A673 (cell line): ENCODE measurements around the gene PLEKHF1. TPM values are rescaled to one million over a fixed set of nuclear protein-coding genes. Genes with fewer than 3 reads are reported as not detected.

Experiments
- BruUV-seq: library from RNA; stranded (reverse); fragments of 400-500 nt; replicated peaks from 2 replicates; lab custom pipeline; 2021; lab: Mats Ljungman, UMichigan
- CTCF ChIA-PET: fragments of 300-600 bp; sonication (Branson Sonifier 250); formaldehyde crosslinking; loops from one replicate; lab custom pipeline; 2022; ENCODE audit warnings: antibody characterized with exemption; lab: Charles Lee
- POLR2A ChIA-PET: fragments of 300-600 bp; sonication (Branson Sonifier 250); formaldehyde crosslinking; loops from one replicate; lab custom pipeline; 2022; ENCODE audit warnings: antibody characterized with exemption; ENCODE audit not compliant: low non-redundant PET; lab: Charles Lee
- DNase-seq: peaks from one replicate; pipeline ENCODE4 v3.0.0-alpha.2; 2015; ENCODE audit warnings: low spot score
- H3K27ac ChIP-seq: fragments of 200-600 bp; sonication (generic); 2 replicates; pipeline ENCODE4 v1.5.1; 2016; ENCODE audit warnings: mixed run types, low read depth, mild to moderate bottlenecking, mixed read lengths, antibody characterized with exemption, low read length; ENCODE audit not compliant: poor library complexity, severe bottlenecking
- H3K27me3 ChIP-seq: fragments of 200-600 bp; sonication (generic); replicated peaks from 2 replicates; pipeline ENCODE4 v1.6.1; 2017; ENCODE audit warnings: mixed run types, low read depth, mild to moderate bottlenecking, mixed read lengths, antibody characterized with exemption, low read length; ENCODE audit not compliant: insufficient read depth, poor library complexity
- H3K36me3 ChIP-seq: fragments of 200-600 bp; sonication (generic); 2 replicates; pipeline ENCODE4 v1.6.1; 2016; ENCODE audit warnings: mixed run types, mild to moderate bottlenecking, mixed read lengths, antibody characterized with exemption, low read length; ENCODE audit not compliant: insufficient read depth, poor library complexity, severe bottlenecking
- H3K4me1 ChIP-seq: fragments of 200-600 bp; sonication (generic); 2 replicates; pipeline ENCODE4 v1.6.1; 2017; ENCODE audit warnings: mixed run types, mild to moderate bottlenecking, mixed read lengths, antibody characterized with exemption, low read length; ENCODE audit not compliant: insufficient read depth, poor library complexity, severe bottlenecking
- H3K4me3 ChIP-seq: fragments of 200-600 bp; sonication (generic); 2 replicates; pipeline ENCODE4 v1.5.1; 2016; ENCODE audit warnings: low read depth, mixed run types, mild to moderate bottlenecking, mixed read lengths, low read length; ENCODE audit not compliant: poor library complexity, severe bottlenecking
- H3K9me3 ChIP-seq: fragments of 200-600 bp; sonication (generic); 2 replicates; pipeline ENCODE4 v1.6.1; 2016; ENCODE audit warnings: mixed run types, low read depth, mild to moderate bottlenecking, mixed read lengths, antibody characterized with exemption, low read length; ENCODE audit not compliant: poor library complexity, severe bottlenecking
- EZH2 ChIP-seq: fragments of 200-600 bp; sonication (generic); IDR thresholded peaks from 2 replicates; pipeline ENCODE4 v1.6.1; 2017; ENCODE audit warnings: borderline replicate concordance, low read depth, mild to moderate bottlenecking, mixed read lengths, antibody characterized with exemption, low read length; ENCODE audit not compliant: poor library complexity, severe bottlenecking
- intact Hi-C: fragments of 100-400 bp; cut with micrococcal nuclease; formaldehyde crosslinking; loops from one replicate; pipeline ENCODE4 v1.10.0; 2022; ENCODE audit not compliant: unreplicated experiment
- total RNA-seq: library from RNA; stranded (reverse); gene quantifications from 2 replicates; pipeline ENCODE4 v1.2.3, GENCODE V29; 2021
- TF ChIP-seq, protein P1 (sequence below): fragments of 300-800, 200-600 bp; sonication (generic); conservative IDR thresholded peaks from 2 replicates; pipeline ENCODE4 v1.5.1; 2017; ENCODE audit warnings: low read depth, mild to moderate bottlenecking, antibody characterized with exemption, low read length, moderate library complexity, mixed read lengths

The PLEKHF1 gene
- total RNA-seq, 1 experiment from 2014 or later, result not detected

GRCh38 chr19:29651622-29652394, 13.5 kb upstream of the PLEKHF1 start:
- TF ChIP-seq EZH2, result no peak
- TF ChIP-seq, protein P1, sequence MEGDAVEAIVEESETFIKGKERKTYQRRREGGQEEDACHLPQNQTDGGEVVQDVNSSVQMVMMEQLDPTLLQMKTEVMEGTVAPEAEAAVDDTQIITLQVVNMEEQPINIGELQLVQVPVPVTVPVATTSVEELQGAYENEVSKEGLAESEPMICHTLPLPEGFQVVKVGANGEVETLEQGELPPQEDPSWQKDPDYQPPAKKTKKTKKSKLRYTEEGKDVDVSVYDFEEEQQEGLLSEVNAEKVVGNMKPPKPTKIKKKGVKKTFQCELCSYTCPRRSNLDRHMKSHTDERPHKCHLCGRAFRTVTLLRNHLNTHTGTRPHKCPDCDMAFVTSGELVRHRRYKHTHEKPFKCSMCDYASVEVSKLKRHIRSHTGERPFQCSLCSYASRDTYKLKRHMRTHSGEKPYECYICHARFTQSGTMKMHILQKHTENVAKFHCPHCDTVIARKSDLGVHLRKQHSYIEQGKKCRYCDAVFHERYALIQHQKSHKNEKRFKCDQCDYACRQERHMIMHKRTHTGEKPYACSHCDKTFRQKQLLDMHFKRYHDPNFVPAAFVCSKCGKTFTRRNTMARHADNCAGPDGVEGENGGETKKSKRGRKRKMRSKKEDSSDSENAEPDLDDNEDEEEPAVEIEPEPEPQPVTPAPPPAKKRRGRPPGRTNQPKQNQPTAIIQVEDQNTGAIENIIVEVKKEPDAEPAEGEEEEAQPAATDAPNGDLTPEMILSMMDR, result no peak
- no TSS peak for BruUV-seq
- CTCF ChIA-PET, result no interaction called here
- Histone ChIP-seq H3K36me3 (no peaks in the 10 kb centered on the region), H3K27me3 (peaks cover 14% of the 10 kb centered on the region), H3K4me3 (no peak overlapping the region), H3K27ac (no peak overlapping the region), H3K4me1 (no peaks in the 10 kb centered on the region), H3K9me3 (no peaks in the 10 kb centered on the region)
- no peak for DNase-seq
- intact Hi-C loops, result no loop called here
- POLR2A ChIA-PET, result no interaction called here

- no peaks in the 10 kb centered on the region for H3K9me3 ChIP-seq
- BruUV-seq, result no TSS peak
- H3K36me3 ChIP-seq, result no peaks in the 10 kb centered on the region
- CTCF ChIA-PET, result no interaction called here
- intact Hi-C loops, result no loop called here
- TF ChIP-seq, protein P1, result no peak
- TF ChIP-seq EZH2, result no peak
- H3K27ac ChIP-seq, result no peak overlapping the region
- no peaks in the 10 kb centered on the region for H3K4me1 ChIP-seq
- DNase-seq, result no peak
- no peak overlapping the region for H3K4me3 ChIP-seq
- POLR2A ChIA-PET, result no interaction called here
- peaks cover 14% of the 10 kb centered on the region for H3K27me3 ChIP-seq
Observed at GRCh38 chr19:29653398-29653797, 11.9 kb upstream of the PLEKHF1 start.

DNA sequence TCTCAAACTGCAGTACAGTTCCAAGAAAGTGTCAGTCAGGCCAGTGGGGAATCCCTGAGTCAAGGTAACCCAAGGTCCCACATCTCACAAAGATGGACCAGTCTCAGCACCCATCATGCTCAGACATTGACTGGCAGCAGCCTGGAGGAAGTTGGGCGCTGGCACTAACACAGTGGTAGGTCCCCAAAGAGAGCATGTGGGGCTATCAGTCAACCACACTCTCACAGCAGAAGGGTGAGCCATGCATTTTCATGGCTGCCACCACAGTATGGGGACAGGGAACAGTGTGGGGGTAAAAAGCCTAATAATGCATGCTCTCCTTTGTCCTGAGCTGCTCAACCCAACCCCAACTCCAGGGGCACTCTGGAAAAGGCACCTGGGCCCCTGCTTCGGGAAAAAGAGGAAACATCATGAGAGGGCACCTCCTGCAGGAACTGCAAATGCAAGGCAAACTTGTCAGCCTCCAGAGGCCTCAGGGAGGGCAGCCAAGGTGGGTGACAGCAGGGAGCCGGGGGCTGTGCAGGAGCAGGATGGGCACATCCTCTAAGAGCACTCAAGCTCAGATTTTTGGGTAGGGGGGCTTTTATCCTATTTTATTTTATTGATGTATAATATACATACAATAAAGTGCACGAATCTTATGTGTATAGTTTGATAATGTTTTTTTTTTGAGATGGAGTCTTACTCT, 9.5 kb upstream of the PLEKHF1 start:
- no peaks in the 10 kb centered on the region for H3K4me1 ChIP-seq
- CTCF ChIA-PET, result no interaction called here
- no peak overlapping the region for H3K27ac ChIP-seq
- intact Hi-C loops, result no loop called here
- H3K36me3 ChIP-seq, result no peaks in the 10 kb centered on the region
- TF ChIP-seq, protein P1, result no peak
- no peak for TF ChIP-seq EZH2
- H3K27me3 ChIP-seq, result peaks cover 14% of the 10 kb centered on the region
- no peaks in the 10 kb centered on the region for H3K9me3 ChIP-seq
- no peak overlapping the region for H3K4me3 ChIP-seq
- no peak for DNase-seq
- POLR2A ChIA-PET, result no interaction called here
- no TSS peak for BruUV-seq
